Fibroblast of mammary gland (primary cell): ENCODE measurements around the gene HSF2.
"Not testable (repeated sequence)": the region's sequence is repeated elsewhere in the genome, so short reads cannot be mapped to it uniquely, and the experiment has no call there.

ENCODE experiments used
- DNase-seq: peaks from one replicate; pipeline ENCODE4 v3.0.0-alpha.2; 2010; ENCODE audit warnings: low read depth
- H3K4me3 ChIP-seq: 2 replicates; pipeline ENCODE4 v1.5.1; 2011; ENCODE audit warnings: low read depth, mild to moderate bottlenecking, low read length, moderate library complexity; ENCODE audit not compliant: control insufficient read depth
- TF ChIP-seq, protein P1 (sequence below): conservative IDR thresholded peaks from 2 replicates; pipeline ENCODE4 v1.5.1; 2011; ENCODE audit warnings: low read depth, low read length, inconsistent platforms; ENCODE audit not compliant: control insufficient read depth, insufficient read depth

Gene HSF2

GRCh38 chr6:122459240-122459639, 59.8 kb downstream of the HSF2 start:
- no peak for DNase-seq
- TF ChIP-seq, protein P1, sequence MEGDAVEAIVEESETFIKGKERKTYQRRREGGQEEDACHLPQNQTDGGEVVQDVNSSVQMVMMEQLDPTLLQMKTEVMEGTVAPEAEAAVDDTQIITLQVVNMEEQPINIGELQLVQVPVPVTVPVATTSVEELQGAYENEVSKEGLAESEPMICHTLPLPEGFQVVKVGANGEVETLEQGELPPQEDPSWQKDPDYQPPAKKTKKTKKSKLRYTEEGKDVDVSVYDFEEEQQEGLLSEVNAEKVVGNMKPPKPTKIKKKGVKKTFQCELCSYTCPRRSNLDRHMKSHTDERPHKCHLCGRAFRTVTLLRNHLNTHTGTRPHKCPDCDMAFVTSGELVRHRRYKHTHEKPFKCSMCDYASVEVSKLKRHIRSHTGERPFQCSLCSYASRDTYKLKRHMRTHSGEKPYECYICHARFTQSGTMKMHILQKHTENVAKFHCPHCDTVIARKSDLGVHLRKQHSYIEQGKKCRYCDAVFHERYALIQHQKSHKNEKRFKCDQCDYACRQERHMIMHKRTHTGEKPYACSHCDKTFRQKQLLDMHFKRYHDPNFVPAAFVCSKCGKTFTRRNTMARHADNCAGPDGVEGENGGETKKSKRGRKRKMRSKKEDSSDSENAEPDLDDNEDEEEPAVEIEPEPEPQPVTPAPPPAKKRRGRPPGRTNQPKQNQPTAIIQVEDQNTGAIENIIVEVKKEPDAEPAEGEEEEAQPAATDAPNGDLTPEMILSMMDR, result no peak
- no peak overlapping the region for H3K4me3 ChIP-seq

DNA sequence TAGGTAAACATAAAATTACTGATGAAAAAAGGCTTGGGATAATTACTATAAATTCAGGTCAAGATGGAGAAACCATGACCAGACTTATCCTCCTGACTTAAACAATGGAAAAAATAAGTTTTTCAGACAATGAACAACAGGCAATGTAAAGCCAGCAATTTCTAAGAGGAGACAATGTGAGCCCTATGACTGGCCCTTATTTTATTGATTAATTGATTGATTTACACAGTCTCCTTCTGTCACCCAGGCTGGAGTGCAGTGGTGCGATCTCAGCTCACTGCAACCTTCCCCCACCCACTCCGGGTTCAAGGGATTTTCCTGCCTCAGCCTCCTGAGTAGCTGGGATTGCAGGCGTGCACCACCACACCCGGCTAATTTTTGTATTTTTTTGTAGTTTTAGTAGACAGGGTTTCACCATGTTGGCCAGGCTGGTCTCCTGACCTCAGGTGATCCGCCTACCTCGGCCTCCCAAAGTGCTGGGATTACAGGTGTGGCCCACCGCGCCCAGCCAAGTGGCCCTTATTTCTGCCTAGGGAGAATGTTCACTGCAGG, 60.5 kb downstream of the HSF2 start:
- not testable (repeated sequence) for DNase-seq, H3K4me3 ChIP-seq

DNA sequence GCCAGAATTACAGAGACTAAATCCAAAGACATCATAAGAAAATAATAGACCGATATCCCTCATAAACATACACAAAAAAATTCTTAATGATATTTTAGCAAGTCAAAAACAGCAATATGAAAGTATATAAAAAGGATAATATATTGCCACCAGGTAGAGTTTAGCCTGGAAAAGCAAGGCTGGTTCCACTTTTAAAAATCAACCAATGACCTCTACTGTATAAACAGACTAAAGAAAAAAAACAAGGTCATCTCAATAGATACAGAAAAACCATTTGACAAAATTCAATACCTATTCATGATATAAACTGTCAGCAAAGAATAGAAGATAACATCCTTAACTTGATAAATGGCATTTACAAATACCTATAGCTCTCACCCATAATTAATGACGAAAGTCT, 62.4 kb downstream of the HSF2 start:
- no peak overlapping the region for H3K4me3 ChIP-seq
- TF ChIP-seq, protein P1, result no peak
- DNase-seq, result no peak

GRCh38 chr6:122471107-122472021, 71.9 kb downstream of the HSF2 start, which contains the start of gene SERINC1:
Gene SERINC1, minus strand, starts transcription at chr6:122471807. Its CDS starts 70 bp downstream, at chr6:122471737.
- TF ChIP-seq, protein P1, result no peak
- DNase-seq, result peak; percentile 96

DNA sequence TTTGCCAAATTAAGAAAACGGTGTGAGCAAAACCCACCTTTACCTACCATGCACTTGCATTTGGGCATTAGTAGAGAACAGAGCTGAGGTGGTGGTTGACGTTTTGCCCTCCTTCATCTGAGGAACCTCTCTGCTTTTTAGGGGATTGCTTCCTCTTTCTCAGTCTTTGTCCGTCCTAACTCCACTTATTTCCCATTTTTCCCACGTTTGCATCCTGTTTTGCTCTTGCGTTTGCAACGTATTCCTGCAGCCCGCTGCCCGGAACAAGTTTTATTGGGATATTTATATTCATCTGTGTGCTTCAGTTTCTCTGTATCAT, 72.5 kb downstream of the HSF2 start:
- H3K4me3 ChIP-seq, result peak overlapping the region; percentile 86
- TF ChIP-seq, protein P1, result no peak
- DNase-seq, result no peak

More at GRCh38 chr6:122471107-122472021, 71.9 kb downstream of the HSF2 start, which contains the start of gene SERINC1:
- H3K4me3 ChIP-seq, result peak within 1 kb of the TSS; percentile 86

GRCh38 chr6:122476131-122476530, 76.7 kb downstream of the HSF2 start:
- TF ChIP-seq, protein P1, result peak; percentile 52
- peak; percentile 40 for DNase-seq
- H3K4me3 ChIP-seq, result no peak overlapping the region

DNA sequence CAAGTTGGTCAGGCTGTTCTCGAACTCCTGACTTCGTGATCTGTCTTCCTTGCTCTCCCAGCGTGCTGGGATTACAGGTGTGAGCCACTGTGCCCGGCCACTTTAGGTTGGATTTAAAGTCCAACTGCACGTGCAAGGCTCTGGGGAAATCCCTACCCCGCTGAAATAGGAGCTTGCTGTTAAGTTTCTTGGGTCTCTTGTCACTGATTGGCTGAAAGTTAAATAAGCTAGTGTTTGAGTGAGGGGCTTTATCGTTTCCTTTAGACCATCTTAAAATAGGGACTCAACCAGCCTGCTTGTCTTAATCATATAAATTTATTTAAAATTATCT, 83.3 kb downstream of the HSF2 start:
- TF ChIP-seq, protein P1, result no peak
- no peak for DNase-seq
- no peak overlapping the region for H3K4me3 ChIP-seq
